DMS153 (cell line): ENCODE data around the gene PLAGL2.
A peak's percentile ranks its signal among the peaks of the same experiment; 100 is the strongest.
"Not testable (repeated sequence)": the region's sequence is repeated elsewhere in the genome, so short reads cannot be mapped to it uniquely, and the experiment has no call there.

ENCODE experiments used
- DNase-seq: peaks from one replicate; lab custom pipeline; 2025; lab: John Stamatoyannopoulos, UW

Gene PLAGL2

DNA sequence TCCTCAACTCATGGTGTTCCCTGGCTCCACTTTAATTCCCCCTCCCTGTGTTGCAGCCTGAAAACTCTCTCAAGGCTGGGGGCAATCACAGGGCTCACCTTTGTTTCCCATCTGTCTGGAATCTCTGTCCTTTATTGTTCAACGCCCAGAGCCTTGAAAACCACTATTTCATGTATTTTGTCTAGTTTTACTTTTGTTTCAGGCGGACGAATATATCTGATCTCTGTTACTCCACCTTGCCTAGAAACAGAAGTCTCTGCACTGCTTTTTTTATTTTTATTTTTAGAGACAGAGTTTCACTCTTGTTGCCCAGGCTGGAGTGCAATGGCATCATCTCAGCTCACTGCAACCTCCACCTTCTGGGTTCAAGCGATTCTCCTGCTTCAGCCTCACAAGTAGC is 27.6 kb downstream of the PLAGL2 start:
- no peak for DNase-seq

DNA sequence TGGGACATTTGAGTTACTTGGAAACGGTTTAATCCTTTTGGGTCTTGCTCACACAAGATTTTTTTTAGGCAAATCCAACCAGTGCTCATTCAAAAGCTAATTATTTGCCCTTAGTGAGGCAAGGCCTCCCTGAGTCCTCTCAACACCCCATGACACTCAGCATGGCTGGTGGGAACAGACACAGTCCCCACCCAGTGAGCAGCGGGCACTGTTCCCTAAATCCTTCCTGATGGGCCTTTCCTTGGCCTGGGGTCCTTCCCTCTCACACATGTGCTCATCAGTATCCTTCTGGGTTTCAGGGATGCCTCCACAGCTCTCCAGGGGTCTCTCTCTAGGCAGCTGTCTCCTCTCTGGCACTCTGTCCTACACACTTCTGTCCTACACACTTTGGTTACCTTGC is 28.0 kb downstream of the PLAGL2 start:
- no peak for DNase-seq

DNA sequence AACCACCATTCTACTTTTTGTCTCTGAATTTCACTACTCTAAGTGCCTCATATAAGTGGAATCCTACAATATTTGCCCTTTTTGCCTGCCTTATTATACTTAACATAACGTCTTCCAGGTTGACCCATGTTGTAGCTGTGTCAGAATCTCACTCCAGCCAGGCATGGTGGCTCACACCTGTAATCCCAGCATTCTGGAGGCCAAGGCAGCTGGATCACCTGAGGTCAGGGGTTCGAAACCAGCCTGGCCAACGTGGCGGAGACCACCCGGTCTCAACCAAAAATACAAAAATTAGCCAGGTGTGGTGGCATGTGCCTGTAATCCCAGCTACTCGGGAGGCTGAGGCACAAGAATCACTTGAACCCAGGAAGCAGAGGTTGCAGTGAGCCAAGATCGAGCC is 29.8 kb downstream of the PLAGL2 start:
- DNase-seq = not testable (repeated sequence)

DNA sequence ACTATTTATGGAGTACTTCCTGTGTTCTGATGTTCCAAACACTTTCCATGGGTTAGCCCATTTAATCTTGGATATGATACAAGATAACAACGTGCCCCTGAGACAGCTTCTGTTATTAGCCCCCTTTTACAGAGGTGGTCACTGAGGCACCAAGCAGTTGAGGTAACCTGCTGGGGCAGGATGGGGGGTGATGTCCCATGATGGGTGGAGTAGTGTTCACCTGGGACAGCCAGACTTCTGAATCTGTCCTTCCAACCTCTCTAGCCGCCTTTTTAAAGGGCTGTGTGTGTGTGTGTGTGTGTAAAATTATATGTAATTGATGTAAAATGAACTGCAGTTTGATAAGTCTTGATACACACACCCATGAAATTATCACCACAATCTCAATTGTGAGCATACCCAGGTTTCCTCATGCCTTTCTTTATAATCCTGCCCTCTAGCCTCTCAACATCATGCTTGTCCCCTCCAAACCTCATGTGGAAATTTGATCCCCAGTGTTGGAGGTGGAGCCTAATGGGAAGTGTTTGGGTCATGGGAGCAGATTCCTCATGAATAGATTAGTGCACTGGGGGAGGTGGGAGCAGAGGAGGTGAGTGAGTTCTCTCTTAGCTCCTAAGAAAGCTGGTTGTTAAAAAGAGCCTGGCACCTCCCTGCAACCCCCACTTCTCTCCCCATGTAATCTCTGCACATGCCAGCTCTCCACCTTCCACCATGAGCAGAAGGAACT is 39.2 kb downstream of the PLAGL2 start:
- no peak for DNase-seq

DNA sequence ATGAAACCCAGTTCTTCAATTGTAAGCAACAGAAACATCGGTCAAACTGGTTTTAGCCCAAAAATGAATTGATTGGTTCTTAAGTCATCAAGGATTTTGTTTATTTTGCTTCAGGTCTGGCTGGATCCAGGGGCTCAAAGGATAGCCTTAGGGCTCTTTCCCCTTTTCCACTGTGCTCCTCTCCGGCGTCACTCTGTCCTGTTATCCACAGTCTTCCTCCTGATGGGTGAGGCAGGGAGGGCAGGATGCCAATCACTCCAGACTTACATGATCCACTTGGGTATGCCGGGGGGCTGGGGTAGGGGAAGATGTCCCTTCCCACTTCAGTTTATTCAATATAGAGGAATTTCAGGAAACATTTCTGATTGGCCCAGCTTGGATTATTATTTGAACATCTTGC is 40.0 kb downstream of the PLAGL2 start:
- DNase-seq = no peak

DNA sequence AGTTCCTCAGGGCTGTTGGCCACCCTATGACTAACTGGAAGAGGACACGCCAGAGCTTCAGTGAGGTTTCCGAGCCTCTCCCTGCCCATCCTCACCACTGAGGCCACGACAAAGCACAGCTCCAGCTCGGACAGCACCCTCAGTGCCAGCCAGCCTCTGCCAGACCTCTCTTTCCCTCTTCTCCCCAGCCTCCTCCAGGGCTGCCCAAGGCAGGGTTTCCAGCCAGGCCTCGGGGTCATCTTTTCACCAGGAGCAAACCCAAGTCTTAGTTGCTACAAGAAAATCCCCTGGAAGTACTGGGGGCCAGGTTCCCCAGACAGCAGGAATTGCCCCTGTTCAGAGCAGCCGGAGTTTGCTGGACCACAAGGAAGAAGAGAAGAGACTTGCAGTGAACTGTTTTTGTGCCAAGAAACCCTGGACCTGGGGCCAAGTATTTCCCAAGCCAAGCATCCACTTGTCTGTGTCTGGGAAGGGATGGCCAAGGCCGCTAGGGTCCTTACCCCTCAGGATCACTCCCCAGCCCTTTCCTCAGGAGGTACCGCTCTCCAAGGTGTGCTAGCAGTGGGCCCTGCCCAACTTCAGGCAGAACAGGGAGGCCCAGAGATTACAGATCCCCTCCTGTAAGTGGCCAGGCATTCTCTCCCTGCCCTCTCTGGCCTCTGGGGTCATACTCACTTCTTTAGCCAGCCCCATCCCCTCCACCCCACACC is 41.6 kb downstream of the PLAGL2 start:
- DNase-seq = no peak

DNA sequence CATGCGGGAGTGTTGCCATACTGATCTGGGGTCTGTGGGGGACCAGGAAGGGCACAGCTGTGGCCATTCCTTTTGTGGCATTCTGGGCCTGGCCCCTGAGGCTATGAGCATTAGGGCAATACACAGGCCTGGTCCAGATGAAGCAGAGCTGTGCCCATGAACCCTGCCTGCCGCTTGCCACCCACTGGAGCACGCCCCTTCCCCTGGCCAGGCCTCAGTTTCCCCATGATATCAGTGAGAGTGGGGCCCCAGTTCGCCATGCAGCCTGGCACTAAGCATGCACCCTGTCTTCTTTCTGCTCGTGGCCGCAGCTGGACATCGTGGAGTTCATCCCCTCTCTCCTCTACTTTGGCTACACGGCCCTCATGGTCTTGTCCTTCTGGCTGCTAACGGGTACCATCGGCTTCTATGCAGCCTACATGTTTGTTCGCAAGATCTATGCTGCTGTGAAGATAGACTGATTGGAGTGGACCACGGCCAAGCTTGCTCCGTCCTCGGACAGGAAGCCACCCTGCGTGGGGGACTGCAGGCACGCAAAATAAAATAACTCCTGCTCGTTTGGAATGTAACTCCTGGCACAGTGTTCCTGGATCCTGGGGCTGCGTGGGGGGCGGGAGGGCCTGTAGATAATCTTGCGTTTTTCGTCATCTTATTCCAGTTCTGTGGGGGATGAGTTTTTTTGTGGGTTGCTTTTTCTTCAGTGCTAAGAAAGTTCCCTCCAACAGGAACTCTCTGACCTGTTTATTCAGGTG is 42.4 kb downstream of the PLAGL2 start:
- no peak for DNase-seq

DNA sequence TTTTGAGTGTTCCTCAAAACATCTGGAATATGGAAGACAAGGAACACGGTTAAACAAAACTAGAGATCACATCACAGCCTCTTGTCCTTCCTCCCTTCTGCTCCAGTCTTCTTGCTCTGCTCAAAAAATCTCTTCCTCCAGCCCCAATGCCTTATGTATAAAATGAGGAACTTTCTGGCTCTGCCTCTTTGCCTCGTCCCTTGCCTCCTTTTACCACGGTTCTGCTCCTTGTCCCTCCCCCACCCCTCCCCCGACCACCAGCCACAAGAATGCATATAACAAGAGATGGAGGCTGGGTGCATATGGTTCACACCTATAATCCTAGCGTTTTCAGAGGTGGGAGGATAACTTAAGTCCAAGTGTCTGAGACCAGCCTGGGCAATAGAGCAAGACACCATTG is 43.6 kb downstream of the PLAGL2 start:
- DNase-seq = no peak

DNA sequence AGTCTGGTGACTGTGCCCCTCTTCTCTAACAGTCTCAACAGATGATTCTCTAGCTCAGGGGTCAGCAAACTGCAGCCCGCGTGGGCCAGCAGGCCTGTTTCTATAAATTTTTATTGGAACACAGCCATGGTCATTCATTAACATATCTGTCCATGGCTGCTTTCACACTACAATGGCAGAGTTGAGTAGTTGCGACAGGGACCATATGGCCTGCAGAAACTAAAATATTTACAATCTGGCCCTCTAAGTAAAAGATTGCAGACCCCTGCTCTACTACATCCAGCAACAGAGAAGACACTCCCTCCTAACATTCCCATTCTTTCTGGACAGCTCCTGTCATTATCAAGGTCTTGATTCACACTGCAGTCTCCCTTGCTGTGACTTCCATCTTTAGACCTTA is 45.2 kb downstream of the PLAGL2 start:
- DNase-seq = no peak

DNA sequence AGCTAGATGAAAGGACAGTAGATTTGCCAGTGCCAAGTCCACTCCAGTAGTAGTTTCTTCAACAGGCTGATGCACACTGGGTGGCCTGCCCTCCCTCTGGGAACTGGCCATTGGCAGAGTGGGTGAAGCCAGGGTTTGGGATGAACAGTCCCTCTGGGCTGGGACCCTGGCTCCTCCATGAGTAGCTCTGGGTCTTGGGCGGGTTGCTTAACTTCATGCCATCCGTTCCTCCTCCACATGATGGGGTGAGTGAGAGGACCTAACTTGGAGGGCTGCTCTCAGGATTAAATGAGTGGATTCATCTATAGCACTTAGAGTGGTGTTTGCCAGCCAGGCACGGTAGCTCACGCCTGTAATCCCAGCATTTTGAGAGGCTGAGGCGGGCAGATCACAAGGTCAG is 47.2 kb downstream of the PLAGL2 start:
- DNase-seq = no peak

DNA sequence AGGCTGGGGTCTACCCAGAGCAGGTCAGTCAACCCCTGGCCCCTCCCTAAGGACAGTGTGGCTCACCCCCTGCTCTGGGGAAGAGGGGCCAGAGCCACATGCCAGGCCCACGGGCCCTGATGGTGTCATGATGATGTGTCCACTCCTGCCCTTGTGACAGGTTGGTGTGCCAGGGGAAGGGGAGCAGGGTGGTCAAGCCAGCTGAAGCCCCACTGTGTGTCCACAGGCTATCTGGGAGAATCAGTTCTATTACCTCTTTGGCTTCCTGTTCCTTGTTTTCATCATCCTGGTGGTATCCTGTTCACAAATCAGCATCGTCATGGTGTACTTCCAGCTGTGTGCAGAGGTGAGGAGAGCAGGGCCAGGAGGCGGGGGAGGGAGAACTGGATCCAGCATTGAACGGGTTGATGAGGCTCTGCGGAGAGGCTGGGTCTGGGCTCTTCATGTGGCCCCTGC is 47.7 kb downstream of the PLAGL2 start:
- DNase-seq = no peak

DNA sequence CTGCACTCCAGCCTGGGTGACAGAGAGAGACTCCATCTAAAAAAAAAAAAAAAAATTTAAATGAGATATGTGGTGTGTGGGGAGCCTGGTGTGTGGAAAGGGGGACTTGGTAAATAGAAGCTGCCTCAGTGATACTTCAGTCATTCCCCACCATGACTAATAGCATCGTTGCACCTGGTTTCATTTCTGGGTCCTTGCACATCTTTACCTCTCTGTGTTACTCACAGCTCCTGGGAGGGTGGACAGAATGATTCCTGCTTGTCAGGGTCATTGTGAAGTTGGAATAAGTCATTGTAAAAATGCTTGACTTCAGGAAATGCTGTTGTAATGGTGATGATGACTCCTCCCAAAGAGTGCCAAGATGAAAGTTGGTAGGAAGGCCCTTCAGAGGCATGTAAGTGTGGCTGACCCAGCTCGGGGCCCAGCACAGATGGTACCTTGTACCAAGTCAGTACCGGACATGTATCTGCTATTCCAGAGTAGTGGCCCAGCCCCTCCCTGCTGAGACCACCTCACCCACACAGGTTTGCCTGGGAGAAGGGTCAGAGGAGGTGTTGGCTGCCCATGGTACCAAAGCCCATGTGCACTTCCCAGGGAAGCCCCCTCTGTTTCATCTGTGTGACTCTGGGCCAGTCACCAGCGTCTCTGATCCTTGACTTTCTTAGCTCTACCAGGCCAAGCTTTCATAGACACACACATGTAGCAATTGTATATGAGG is 48.4 kb downstream of the PLAGL2 start:
- no peak for DNase-seq

DNA sequence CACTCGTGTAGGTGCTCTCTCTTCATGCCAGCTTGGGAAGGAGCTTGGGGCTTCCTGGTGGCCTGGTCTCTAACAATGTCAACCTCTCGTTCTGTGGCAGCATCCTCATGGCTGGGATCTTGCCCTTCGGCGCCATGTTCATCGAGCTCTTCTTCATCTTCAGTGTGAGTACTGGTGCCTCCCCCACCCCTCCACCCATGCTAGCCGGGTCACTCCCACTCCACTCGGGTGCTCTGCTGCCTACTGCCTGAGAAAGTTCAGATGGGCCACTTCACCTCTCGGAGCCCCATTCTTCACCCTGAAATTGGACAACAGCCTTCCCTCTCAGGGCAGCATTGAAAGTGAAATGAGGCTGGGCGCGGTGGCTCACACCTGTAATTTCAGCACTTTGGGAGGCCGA is 49.2 kb downstream of the PLAGL2 start:
- no peak for DNase-seq

DNA sequence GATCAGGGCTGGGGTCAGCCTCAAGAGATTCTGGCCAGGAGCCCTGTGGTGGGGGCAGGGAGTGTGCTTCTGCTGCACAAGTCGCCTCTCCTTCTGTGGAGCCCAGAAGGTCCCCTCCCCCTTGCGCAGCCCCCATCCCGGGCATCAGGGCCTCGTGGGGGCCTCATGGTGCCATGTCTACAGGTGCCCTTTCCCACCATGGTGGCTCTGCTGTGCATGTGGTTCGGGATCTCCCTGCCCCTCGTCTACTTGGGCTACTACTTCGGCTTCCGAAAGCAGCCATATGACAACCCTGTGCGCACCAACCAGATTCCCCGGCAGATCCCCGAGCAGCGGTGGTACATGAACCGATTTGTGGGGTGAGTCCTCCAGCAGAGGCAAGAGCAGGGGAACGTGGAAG is 49.9 kb downstream of the PLAGL2 start:
- no peak for DNase-seq

DNA sequence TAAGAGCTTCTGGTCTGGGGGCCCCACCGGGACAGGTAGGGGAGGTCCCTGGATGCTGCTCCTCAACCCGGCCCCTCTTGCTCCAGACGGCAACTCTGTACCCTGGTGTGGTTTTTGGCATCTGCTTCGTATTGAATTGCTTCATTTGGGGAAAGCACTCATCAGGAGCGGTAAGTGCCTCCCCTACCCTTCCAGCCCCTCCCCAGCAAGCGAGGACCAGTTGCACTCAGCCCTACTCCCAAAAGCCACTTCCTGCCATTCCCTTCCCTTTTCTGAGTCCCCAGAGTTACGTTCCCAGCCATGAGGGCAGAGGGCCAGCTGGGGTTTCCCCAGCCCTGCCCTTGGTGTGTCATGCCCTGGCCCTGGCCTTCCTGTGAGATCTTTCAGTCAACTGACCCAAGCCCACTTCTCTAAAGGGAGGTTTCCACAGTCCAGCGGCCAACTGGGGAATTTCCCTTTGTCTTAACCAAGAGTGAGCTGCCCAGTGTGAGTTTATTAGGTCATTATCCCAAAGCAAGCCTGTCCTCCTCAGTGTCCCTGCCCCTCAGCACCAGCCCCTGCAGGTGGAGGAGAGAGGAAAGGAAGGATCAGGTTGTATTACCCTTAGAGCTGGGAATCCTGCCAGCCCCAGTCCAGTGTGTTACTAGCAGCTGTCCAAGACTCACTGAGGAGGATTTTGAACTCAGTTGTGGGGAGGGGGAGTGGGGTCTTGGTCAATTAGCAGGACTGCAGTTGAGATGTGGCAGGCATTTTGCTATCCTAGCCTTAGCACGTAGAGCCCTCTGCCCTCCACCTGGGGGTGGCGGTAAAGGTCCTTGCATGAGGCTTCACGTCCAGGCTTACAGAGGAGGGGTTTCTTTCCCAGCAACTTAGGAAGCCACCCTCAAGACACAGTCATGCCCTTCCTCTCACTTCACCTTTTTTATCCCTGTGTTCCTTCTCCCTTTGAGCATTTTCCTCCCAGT is 52.2 kb downstream of the PLAGL2 start:
- DNase-seq = peak; percentile 22

DNA sequence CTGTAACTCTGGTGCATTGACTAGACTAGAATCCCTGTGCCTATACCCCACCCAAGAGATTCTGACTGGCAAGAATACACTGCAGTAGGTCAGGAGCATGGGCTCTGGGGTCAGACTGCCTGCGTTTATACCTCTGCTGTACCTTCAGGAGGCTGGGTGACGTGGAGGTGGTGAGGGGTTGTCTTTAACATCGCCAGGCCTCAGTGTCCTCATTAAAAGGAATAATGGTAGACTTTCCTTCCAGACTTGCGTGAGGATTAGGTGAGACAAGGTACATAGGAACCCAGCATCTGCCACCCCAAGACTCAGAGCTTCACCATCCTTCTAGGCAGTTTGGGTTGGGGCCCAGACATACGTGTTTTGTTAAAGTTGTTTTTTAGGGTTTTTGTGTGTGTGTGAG is 53.8 kb downstream of the PLAGL2 start:
- no peak for DNase-seq

DNA sequence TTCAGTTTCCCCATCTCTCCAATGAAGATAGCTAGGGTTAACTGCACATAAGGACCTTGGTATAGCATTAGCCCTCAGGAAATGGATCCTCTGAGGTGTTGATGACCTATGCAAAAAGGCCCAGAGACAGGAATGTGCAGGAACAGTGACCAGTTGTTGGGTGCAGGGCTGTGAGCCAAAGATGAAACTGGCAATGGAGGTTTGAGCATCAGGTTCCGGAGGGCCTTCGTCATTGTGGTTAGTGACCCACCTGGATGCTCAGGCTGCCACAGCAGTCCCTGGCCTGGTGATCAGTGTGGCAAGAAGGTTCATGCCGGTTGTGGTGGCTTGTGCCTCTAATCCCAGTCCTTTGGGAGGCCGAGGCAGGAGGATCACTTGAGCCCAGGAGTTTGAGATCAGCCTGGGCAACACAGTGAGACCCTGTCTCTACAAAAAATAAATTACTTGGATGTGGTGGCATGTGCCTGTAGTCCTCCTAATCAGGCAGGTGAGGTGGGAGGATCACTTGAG is 54.3 kb downstream of the PLAGL2 start:
- DNase-seq = no peak

DNA sequence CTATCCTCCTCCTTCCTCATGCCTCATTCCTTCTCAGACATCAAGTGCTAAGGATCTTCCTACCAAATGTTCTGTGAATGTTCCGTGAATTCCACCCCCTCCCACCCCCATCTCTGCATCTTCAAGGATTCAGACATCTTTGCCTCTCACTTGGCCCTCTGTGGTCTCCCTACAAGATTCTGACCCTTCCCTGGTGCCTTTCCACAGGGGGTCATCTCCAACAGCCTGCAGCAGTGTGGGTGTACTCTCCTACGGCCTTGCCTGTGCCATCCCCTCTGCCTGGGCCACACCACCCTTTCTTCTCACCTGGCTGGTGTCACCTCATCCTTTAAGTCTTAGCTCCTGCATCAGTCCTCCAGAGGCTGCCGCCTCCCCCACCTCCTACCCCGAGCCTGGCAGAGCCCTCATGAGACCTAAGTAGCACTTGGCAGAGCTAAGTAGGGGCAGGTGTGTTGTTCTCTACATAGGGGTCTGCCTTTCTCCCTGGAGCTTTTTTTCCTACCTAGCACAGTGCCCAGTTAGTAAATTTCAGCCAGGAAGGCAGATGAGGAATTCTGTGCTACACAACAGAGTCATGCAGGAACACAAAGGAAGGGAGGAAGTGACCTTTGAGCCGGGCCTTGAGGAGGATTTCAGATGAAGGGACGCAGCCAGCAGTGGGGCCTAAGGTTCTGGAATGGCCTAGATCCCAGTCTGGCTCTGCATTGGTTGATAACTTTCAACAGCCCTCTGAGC is 55.0 kb downstream of the PLAGL2 start:
- no peak for DNase-seq

DNA sequence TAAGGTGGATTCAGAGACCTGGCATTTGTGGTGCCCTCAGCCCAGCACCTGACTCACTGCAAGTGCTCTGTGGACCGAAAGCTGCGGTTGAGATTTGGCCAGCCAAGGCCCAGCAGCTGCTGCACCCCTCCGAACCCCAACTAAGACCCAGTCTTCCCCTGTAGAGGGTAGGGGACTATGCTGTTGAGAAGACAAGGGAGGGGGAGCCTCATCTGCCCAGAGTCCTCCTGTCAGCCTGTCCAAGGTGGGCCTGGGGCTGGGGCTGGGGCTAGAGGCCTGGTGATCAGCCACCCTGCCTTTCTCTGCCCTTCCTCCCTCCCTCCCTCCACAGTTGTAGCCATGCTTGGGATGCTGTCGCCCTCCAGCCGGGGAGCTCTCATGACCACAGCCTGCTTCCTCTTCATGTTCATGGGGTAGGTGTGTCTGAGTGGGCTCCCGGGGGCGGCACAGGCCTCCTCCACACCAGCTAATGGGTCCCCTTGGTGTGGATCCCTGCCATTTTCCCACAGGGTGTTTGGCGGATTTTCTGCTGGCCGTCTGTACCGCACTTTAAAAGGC is 57.2 kb downstream of the PLAGL2 start:
- DNase-seq = no peak
